ENCODE data around the gene COMTD1.

COMTD1 gene

DNA sequence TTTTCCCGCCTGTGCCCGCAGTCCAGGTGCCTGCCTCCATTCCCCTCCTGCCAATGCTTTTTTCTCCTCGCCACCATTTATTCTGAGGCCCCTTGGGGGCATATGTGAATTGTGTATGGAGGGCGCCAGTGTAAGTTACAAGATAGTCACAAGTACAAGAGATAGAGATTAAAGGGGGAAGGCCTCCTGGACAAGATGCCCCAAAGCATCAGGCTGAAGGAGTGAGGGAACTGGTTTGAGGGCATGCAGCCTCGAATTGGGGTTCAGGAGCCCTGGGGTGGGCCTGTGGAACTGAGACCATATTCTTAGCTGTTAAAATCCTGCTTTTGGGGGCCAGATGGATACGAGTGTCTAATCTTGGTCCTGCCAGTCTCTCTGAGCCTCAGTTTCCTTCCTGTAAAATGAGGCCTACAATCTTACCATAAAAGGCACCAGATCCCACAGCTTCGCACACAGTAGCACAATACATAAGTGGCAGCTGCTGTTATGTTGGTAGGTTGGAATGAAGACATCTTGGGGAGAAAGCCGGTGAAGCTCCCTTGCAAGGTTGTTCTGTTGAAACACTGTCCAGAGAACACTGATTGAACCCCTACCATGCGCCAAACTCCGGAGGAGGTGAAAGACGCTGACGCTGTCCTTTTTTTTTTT is 545 bp upstream of the COMTD1 start:
- H3K27me3 ChIP-seq (ENCODE audit: insufficient read depth, poor library complexity, severe bottlenecking), result no peaks in the 10 kb centered on the region
- TF ChIP-seq GABPA (IDR thresholded peaks at IDR 0.05; ENCODE audit: low read depth), result no peak
- TF ChIP-seq, protein P1, sequence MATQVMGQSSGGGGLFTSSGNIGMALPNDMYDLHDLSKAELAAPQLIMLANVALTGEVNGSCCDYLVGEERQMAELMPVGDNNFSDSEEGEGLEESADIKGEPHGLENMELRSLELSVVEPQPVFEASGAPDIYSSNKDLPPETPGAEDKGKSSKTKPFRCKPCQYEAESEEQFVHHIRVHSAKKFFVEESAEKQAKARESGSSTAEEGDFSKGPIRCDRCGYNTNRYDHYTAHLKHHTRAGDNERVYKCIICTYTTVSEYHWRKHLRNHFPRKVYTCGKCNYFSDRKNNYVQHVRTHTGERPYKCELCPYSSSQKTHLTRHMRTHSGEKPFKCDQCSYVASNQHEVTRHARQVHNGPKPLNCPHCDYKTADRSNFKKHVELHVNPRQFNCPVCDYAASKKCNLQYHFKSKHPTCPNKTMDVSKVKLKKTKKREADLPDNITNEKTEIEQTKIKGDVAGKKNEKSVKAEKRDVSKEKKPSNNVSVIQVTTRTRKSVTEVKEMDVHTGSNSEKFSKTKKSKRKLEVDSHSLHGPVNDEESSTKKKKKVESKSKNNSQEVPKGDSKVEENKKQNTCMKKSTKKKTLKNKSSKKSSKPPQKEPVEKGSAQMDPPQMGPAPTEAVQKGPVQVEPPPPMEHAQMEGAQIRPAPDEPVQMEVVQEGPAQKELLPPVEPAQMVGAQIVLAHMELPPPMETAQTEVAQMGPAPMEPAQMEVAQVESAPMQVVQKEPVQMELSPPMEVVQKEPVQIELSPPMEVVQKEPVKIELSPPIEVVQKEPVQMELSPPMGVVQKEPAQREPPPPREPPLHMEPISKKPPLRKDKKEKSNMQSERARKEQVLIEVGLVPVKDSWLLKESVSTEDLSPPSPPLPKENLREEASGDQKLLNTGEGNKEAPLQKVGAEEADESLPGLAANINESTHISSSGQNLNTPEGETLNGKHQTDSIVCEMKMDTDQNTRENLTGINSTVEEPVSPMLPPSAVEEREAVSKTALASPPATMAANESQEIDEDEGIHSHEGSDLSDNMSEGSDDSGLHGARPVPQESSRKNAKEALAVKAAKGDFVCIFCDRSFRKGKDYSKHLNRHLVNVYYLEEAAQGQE (IDR thresholded peaks at IDR 0.05; ENCODE audit: insufficient replicate concordance, low read depth), result no peak
- no peak for TF ChIP-seq POLR2AphosphoS5 (IDR thresholded peaks at IDR 0.05; ENCODE audit: low read depth)
- TF ChIP-seq CTCF (IDR thresholded peaks at IDR 0.05; ENCODE audit: insufficient read depth, low read length), result no peak
- no peak for TF ChIP-seq SPI1 (IDR thresholded peaks at IDR 0.05; ENCODE audit: borderline replicate concordance, low read depth)
- DNase-seq (ENCODE audit: low read depth in 1 of 2, low spot score in 1 of 2), result peak in 1 of 2 experiments; percentile 4
- no peak overlapping the region for H3K27ac ChIP-seq (replicated peaks)
- no peak overlapping the region for H3K4me3 ChIP-seq (replicated peaks; ENCODE audit: insufficient read depth, low read length)

DNA sequence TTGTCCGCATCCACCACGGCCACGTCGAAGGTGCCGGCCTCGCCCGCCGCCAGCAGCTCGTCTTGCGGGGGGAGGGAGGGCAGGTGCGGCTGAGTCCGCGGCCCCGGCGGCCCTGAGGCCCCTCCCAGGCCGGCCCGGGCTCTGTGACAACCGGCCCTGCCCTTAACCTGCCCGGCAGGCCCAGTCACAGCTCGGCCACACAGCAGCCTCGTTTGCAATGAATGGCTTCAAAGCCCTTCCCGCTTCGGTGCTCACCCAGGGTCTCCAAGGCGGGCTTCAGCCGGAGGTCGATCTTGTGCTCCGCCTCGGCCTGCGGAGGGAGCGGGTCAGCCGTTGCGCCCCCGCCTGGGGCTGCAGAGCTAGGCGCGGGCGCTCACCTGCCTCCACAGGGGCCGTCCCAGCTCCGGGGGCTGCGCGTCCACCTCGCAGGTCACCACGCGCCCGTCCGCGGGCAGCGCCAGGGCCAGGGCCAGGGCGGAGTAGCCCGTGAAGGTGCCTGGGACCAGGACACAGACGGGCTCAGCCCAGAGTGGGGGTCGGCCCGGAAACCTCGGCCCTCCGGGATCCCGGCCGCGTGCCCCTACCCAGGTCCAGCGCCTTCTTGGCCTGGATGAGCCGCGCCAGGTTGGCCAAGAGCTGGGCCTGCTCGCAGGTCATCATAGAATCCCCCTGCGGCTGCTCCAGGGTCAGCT is 928 bp downstream of the COMTD1 start:
- peak overlapping the region; percentile 55 for H3K27ac ChIP-seq (replicated peaks)
- TF ChIP-seq POLR2AphosphoS5 (IDR thresholded peaks at IDR 0.05; ENCODE audit: low read depth), result no peak
- DNase-seq (ENCODE audit: low read depth in 1 of 2, low spot score in 1 of 2), result peak in 1 of 2 experiments; percentile 2
- no peaks in the 10 kb centered on the region for H3K27me3 ChIP-seq (ENCODE audit: insufficient read depth, poor library complexity, severe bottlenecking)
- H3K4me3 ChIP-seq (replicated peaks; ENCODE audit: insufficient read depth, low read length), result peak overlapping the region; percentile 72

GRCh38 chr10:75234017-75234682 is 1.6 kb downstream of the COMTD1 start:
- TF ChIP-seq, protein P1 (IDR thresholded peaks at IDR 0.05; ENCODE audit: insufficient replicate concordance, low read depth), result no peak
- TF ChIP-seq SPI1 (IDR thresholded peaks at IDR 0.05; ENCODE audit: borderline replicate concordance, low read depth) (no peak), GABPA (IDR thresholded peaks at IDR 0.05; ENCODE audit: low read depth) (no peak), CTCF (IDR thresholded peaks at IDR 0.05; ENCODE audit: insufficient read depth, low read length) (no peak), POLR2AphosphoS5 (IDR thresholded peaks at IDR 0.05; ENCODE audit: low read depth) (no peak)
- H3K27me3 ChIP-seq (ENCODE audit: insufficient read depth, poor library complexity, severe bottlenecking), result no peaks in the 10 kb centered on the region
- H3K27ac ChIP-seq (replicated peaks), result peak overlapping the region; percentile 65
- peak overlapping the region; percentile 72 for H3K4me3 ChIP-seq (replicated peaks; ENCODE audit: insufficient read depth, low read length)
- DNase-seq (ENCODE audit: low read depth in 1 of 2, low spot score in 1 of 2), result peak; percentile 84 to 97

- Histone ChIP-seq H3K27ac (replicated peaks) (peak overlapping the region; percentile 65), H3K27me3 (ENCODE audit: insufficient read depth, poor library complexity, severe bottlenecking) (no peaks in the 10 kb centered on the region), H3K4me3 (replicated peaks; ENCODE audit: insufficient read depth, low read length) (peak overlapping the region; percentile 9; the same call in 1 of the 2 replicates)
- DNase-seq (ENCODE audit: low read depth in 1 of 2, low spot score in 1 of 2), result peak in 1 of 2 experiments; percentile 18
- TF ChIP-seq, protein P1 (IDR thresholded peaks at IDR 0.05; ENCODE audit: insufficient replicate concordance, low read depth), result no peak
- TF ChIP-seq GABPA (IDR thresholded peaks at IDR 0.05; ENCODE audit: low read depth) (no peak), CTCF (IDR thresholded peaks at IDR 0.05; ENCODE audit: insufficient read depth, low read length) (no peak), POLR2AphosphoS5 (IDR thresholded peaks at IDR 0.05; ENCODE audit: low read depth) (no peak), SPI1 (IDR thresholded peaks at IDR 0.05; ENCODE audit: borderline replicate concordance, low read depth) (no peak)
Measured at GRCh38 chr10:75233444-75234016, 2.2 kb downstream of the COMTD1 start.

Data from HL-60 (cell line).